Measurements from ENCODE around the gene BTBD1. TPM values are rescaled to one million over a fixed set of nuclear protein-coding genes. Genes with fewer than 3 reads are reported as not detected.
A peak's percentile ranks its signal among the peaks of the same experiment; 100 is the strongest.

BTBD1 gene
- total and polyA plus RNA-seq, 5 donors from 2014 or later, result 35.5 to 55.5 (median 46.8) TPM

GRCh38 chr15:82970078-82970686 is 96.9 kb downstream of the BTBD1 start:
- ATAC-seq (ENCODE audit: low read depth in 2 of 2) (no peak), DNase-seq (no peak)
- Histone ChIP-seq H3K4me1 (ENCODE audit: control insufficient read depth, insufficient read depth, low read length, poor library complexity, severe bottlenecking) (no peaks in the 10 kb centered on the region), H3K27ac (ENCODE audit: insufficient read depth, low read length, poor library complexity, severe bottlenecking) (no peak overlapping the region), H3K36me3 (ENCODE audit: control insufficient read depth, insufficient read depth, low read length) (no peaks in the 10 kb centered on the region), H3K27me3 (ENCODE audit: control insufficient read depth, insufficient read depth, low read length) (no peaks in the 10 kb centered on the region), H3K4me3 (ENCODE audit: low read depth, low read length) (no peak overlapping the region), H3K9me3 (ENCODE audit: control insufficient read depth in 2 of 2, low read length in 2 of 2) (no peaks in the 10 kb centered on the region)
- Mint-ChIP-seq H3K4me3 (no peak overlapping the region), H3K36me3 (no peaks in the 10 kb centered on the region), H3K4me1 (peaks cover 0 to 13% (median 1%) of the 10 kb centered on the region in 4 donors), H3K9me3 (no peaks in the 10 kb centered on the region), H3K27ac (no peak overlapping the region), H3K27me3 (no peaks in the 10 kb centered on the region)

- Histone ChIP-seq H3K4me1 (ENCODE audit: control insufficient read depth, insufficient read depth, low read length, poor library complexity, severe bottlenecking) (no peaks in the 10 kb centered on the region), H3K4me3 (ENCODE audit: low read depth, low read length) (no peak overlapping the region), H3K9me3 (ENCODE audit: control insufficient read depth in 2 of 2, low read length in 2 of 2) (no peaks in the 10 kb centered on the region), H3K36me3 (ENCODE audit: control insufficient read depth, insufficient read depth, low read length) (no peaks in the 10 kb centered on the region), H3K27me3 (ENCODE audit: control insufficient read depth, insufficient read depth, low read length) (no peaks in the 10 kb centered on the region), H3K27ac (ENCODE audit: insufficient read depth, low read length, poor library complexity, severe bottlenecking) (no peak overlapping the region)
- H3K36me3 Mint-ChIP-seq, result no peaks in the 10 kb centered on the region
- H3K4me3 Mint-ChIP-seq, result no peak overlapping the region
- no peaks in the 10 kb centered on the region for H3K27me3 Mint-ChIP-seq
- H3K27ac Mint-ChIP-seq, result no peak overlapping the region
- DNase-seq, result no peak
- no peaks in the 10 kb centered on the region for H3K9me3 Mint-ChIP-seq
- H3K4me1 Mint-ChIP-seq, result peaks cover 0 to 13% (median 1%) of the 10 kb centered on the region in 4 donors
- no peak for ATAC-seq (ENCODE audit: low read depth in 2 of 2)
Observed at GRCh38 chr15:82969353-82969752, 97.7 kb downstream of the BTBD1 start.

- no peaks in the 10 kb centered on the region for H3K9me3 ChIP-seq (ENCODE audit: control insufficient read depth in 2 of 2, low read length in 2 of 2)
- H3K27me3 Mint-ChIP-seq, result no peaks in the 10 kb centered on the region
- no peaks in the 10 kb centered on the region for H3K4me1 ChIP-seq (ENCODE audit: control insufficient read depth, insufficient read depth, low read length, poor library complexity, severe bottlenecking)
- ATAC-seq (ENCODE audit: low read depth in 2 of 2), result no peak
- H3K4me3 Mint-ChIP-seq, result no peak overlapping the region
- H3K27ac ChIP-seq (ENCODE audit: insufficient read depth, low read length, poor library complexity, severe bottlenecking), result no peak overlapping the region
- H3K27ac Mint-ChIP-seq, result no peak overlapping the region
- H3K27me3 ChIP-seq (ENCODE audit: control insufficient read depth, insufficient read depth, low read length), result no peaks in the 10 kb centered on the region
- no peak overlapping the region for H3K4me3 ChIP-seq (ENCODE audit: low read depth, low read length)
- H3K36me3 ChIP-seq (ENCODE audit: control insufficient read depth, insufficient read depth, low read length), result no peaks in the 10 kb centered on the region
- peaks cover 0 to 13% (median 1%) of the 10 kb centered on the region in 4 donors for H3K4me1 Mint-ChIP-seq
- DNase-seq, result no peak
- no peaks in the 10 kb centered on the region for H3K36me3 Mint-ChIP-seq
- H3K9me3 Mint-ChIP-seq, result no peaks in the 10 kb centered on the region
Observed at GRCh38 chr15:82968066-82968465, 99.0 kb downstream of the BTBD1 start.

GRCh38 chr15:82966671-82967071 is 100.4 kb downstream of the BTBD1 start:
- Mint-ChIP-seq H3K9me3 (no peaks in the 10 kb centered on the region), H3K4me1 (peaks cover 0 to 12% (median 1%) of the 10 kb centered on the region in 4 donors), H3K27me3 (no peaks in the 10 kb centered on the region), H3K4me3 (no peak overlapping the region), H3K36me3 (no peaks in the 10 kb centered on the region), H3K27ac (no peak overlapping the region)
- ATAC-seq (ENCODE audit: low read depth in 2 of 2), result no peak
- Histone ChIP-seq H3K27ac (ENCODE audit: insufficient read depth, low read length, poor library complexity, severe bottlenecking) (no peak overlapping the region), H3K4me3 (ENCODE audit: low read depth, low read length) (no peak overlapping the region), H3K36me3 (ENCODE audit: control insufficient read depth, insufficient read depth, low read length) (no peaks in the 10 kb centered on the region), H3K9me3 (ENCODE audit: control insufficient read depth in 2 of 2, low read length in 2 of 2) (no peaks in the 10 kb centered on the region), H3K27me3 (ENCODE audit: control insufficient read depth, insufficient read depth, low read length) (no peaks in the 10 kb centered on the region), H3K4me1 (ENCODE audit: control insufficient read depth, insufficient read depth, low read length, poor library complexity, severe bottlenecking) (no peaks in the 10 kb centered on the region)
- DNase-seq, result peak in 1 of 3 donors; percentile 44

Other genes with a start within 250 kb of the BTBD1 start
- gene HOMER2, start 114.5 kb downstream of the BTBD1 start, total RNA-seq, result 3.4 TPM
- 1 to 10 TPM; 2.6 to 9.4 (median 3.1) TPM for gene HOMER2, start 114.5 kb downstream of the BTBD1 start, polyA plus RNA-seq
- 23.9 TPM for gene RAMAC, start 81.0 kb downstream of the BTBD1 start, total RNA-seq
- gene RAMAC, start 81.0 kb downstream of the BTBD1 start, polyA plus RNA-seq, result 10 to 100 TPM; 39.3 to 48.1 (median 43.7) TPM
- gene C15orf40, start 55.6 kb downstream of the BTBD1 start, total RNA-seq, result 20.0 TPM
- gene C15orf40, start 55.6 kb downstream of the BTBD1 start, polyA plus RNA-seq, result 10 to 100 TPM; 46.4 to 77.0 (median 57.3) TPM
- 0.42 TPM for gene TM6SF1, start 40.4 kb upstream of the BTBD1 start, total RNA-seq
- gene TM6SF1, start 40.4 kb upstream of the BTBD1 start, polyA plus RNA-seq, result under 1 TPM in 1 of 4 donors, not detected in 3; 0.16 TPM
- gene HDGFL3, start 140.6 kb upstream of the BTBD1 start, total RNA-seq, result 1.2 TPM
- gene HDGFL3, start 140.6 kb upstream of the BTBD1 start, polyA plus RNA-seq, result under 1 TPM in 2 of 4 donors, not detected in 2; 0.07 to 0.26 TPM
- gene BNC1, start 217.4 kb upstream of the BTBD1 start, total RNA-seq, result not detected
- gene BNC1, start 217.4 kb upstream of the BTBD1 start, polyA plus RNA-seq, result not detected

Measured in CD4-positive, CD25-positive, alpha-beta regulatory T cell (primary cell).